IMR-90 (cell line): ENCODE data around the gene AUTS2. TPM values are rescaled to one million over a fixed set of nuclear protein-coding genes. Genes with fewer than 3 reads are reported as not detected.

Experiments used
- ATAC-seq: fragments of 200-7000 bp; cut with Tn5 transposase; 2 replicates; pipeline ENCODE4 v1.9.1; 2020; ENCODE audit warnings: low read depth, mild to moderate bottlenecking, moderate library complexity
- BruUV-seq: library from RNA; stranded (reverse); fragments of 400-500 nt; replicated peaks from 2 replicates; lab custom pipeline; 2021; lab: Mats Ljungman, UMichigan
- CTCF ChIA-PET: fragments of 300-600 bp; formaldehyde crosslinking; extraction: SDS; loops from one replicate; lab custom pipeline; 2021; ENCODE audit warnings: antibody characterized with exemption; lab: Yijun Ruan, JAX
- POLR2A ChIA-PET: fragments of 300-600 bp; sonication (Branson Sonifier 250); formaldehyde crosslinking; loops from one replicate; lab custom pipeline; 2022; ENCODE audit warnings: antibody characterized with exemption; ENCODE audit not compliant: unreplicated experiment; lab: Charles Lee
- DNase-seq: peaks from one replicate; pipeline ENCODE4 v3.0.0; 2013
- H2AFZ ChIP-seq: replicated peaks from 2 replicates; pipeline ENCODE3; 2013; ENCODE audit warnings: low read length, mild to moderate bottlenecking; ENCODE audit not compliant: poor library complexity
- H2AK5ac ChIP-seq: 2 replicates; pipeline ENCODE4 v1.6.1; 2013; ENCODE audit warnings: low read depth, low read length, inconsistent platforms
- H2AK9ac ChIP-seq: replicated peaks from 2 replicates; pipeline ENCODE3; 2013; ENCODE audit warnings: mild to moderate bottlenecking, low read depth, low read length, moderate library complexity; ENCODE audit not compliant: poor library complexity
- H2BK120ac ChIP-seq: 2 replicates; pipeline ENCODE4 v1.6.1; 2013; ENCODE audit warnings: low read depth, low read length, inconsistent platforms
- H2BK15ac ChIP-seq: 3 replicates; pipeline ENCODE4 v1.6.1; 2013; ENCODE audit warnings: low read depth, low read length, inconsistent platforms
- H2BK20ac ChIP-seq: 2 replicates; pipeline ENCODE4 v1.6.1; 2013; ENCODE audit warnings: low read depth, mild to moderate bottlenecking, inconsistent platforms, low read length, moderate library complexity
- H2BK5ac ChIP-seq: 2 replicates; pipeline ENCODE4 v1.6.1; 2013; ENCODE audit warnings: mild to moderate bottlenecking, low read depth, low read length, inconsistent platforms; ENCODE audit not compliant: poor library complexity, severe bottlenecking
- H3K14ac ChIP-seq: replicated peaks from 2 replicates; pipeline ENCODE4 v1.6.1; 2013; ENCODE audit warnings: low read depth, low read length, inconsistent platforms
- H3K18ac ChIP-seq: 2 replicates; pipeline ENCODE4 v1.6.1; 2013; ENCODE audit warnings: low read depth, low read length, control low read depth
- H3K23ac ChIP-seq: 2 replicates; pipeline ENCODE4 v1.6.1; 2013; ENCODE audit warnings: low read depth, low read length, inconsistent platforms
- H3K27ac ChIP-seq: 2 replicates; pipeline ENCODE4 v1.5.1; 2013; ENCODE audit warnings: mild to moderate bottlenecking, control low read depth, low read length; ENCODE audit not compliant: insufficient read depth
- H3K27me3 ChIP-seq: 2 replicates; pipeline ENCODE4 v1.6.1; 2013; ENCODE audit warnings: low read length; ENCODE audit not compliant: control insufficient read depth, insufficient read depth
- H3K36me3 ChIP-seq: 2 replicates; pipeline ENCODE4 v1.6.1; 2013; ENCODE audit warnings: low read length, mixed read lengths; ENCODE audit not compliant: control insufficient read depth, insufficient read depth
- H3K4ac ChIP-seq: 2 replicates; pipeline ENCODE4 v1.6.1; 2013; ENCODE audit warnings: low read depth, low read length, inconsistent platforms
- H3K4me1 ChIP-seq: 2 replicates; pipeline ENCODE4 v1.6.1; 2013; ENCODE audit warnings: low read length, mixed read lengths; ENCODE audit not compliant: control insufficient read depth, insufficient read depth
- H3K4me2 ChIP-seq: 2 replicates; pipeline ENCODE4 v1.6.1; 2013; ENCODE audit warnings: low read depth, mild to moderate bottlenecking, control low read depth, low read length, moderate library complexity
- H3K4me3 ChIP-seq: 2 replicates; pipeline ENCODE4 v1.5.1; 2013; ENCODE audit warnings: low read depth, mild to moderate bottlenecking, control low read depth, low read length, moderate library complexity; ENCODE audit not compliant: insufficient read depth
- H3K56ac ChIP-seq: 2 replicates; pipeline ENCODE4 v1.6.1; 2013; ENCODE audit warnings: low read length, inconsistent platforms; ENCODE audit not compliant: insufficient read depth; ENCODE audit errors: extremely low read depth
- H3K79me1 ChIP-seq, 2 experiments: 2 replicates each; pipeline ENCODE4 v1.6.1; 2013; ENCODE audit warnings: low read length in 2 of 2, inconsistent platforms in 1 of 2, low read depth in 1 of 2
- H3K9ac ChIP-seq: 2 replicates; pipeline ENCODE4 v1.6.1; 2013; ENCODE audit warnings: low read depth, low read length, control low read depth
- H3K9me1 ChIP-seq: 2 replicates; pipeline ENCODE4 v1.6.1; 2013; ENCODE audit warnings: low read length, inconsistent platforms; ENCODE audit not compliant: insufficient read depth
- H3K9me3 ChIP-seq: 2 replicates; pipeline ENCODE4 v1.6.1; 2013; ENCODE audit warnings: low read length; ENCODE audit not compliant: control insufficient read depth, insufficient read depth
- H4K20me1 ChIP-seq: 2 replicates; pipeline ENCODE4 v1.6.1; 2013; ENCODE audit warnings: low read length, inconsistent platforms; ENCODE audit not compliant: insufficient read depth
- H4K5ac ChIP-seq: 2 replicates; pipeline ENCODE4 v1.6.1; 2013; ENCODE audit warnings: mild to moderate bottlenecking, low read depth, low read length, control low read depth
- H4K8ac ChIP-seq, 2 experiments: 2 replicates each; pipeline ENCODE4 v1.6.1; 2013; ENCODE audit warnings: low read depth in 2 of 2, low read length in 2 of 2, control low read depth in 1 of 2, inconsistent platforms in 1 of 2
- H4K91ac ChIP-seq: 2 replicates; pipeline ENCODE4 v1.6.1; 2013; ENCODE audit warnings: low read depth, low read length, inconsistent platforms; ENCODE audit not compliant: insufficient read depth
- BHLHE40 ChIP-seq: fragments of 150-350 bp; IDR thresholded peaks from 2 replicates; pipeline ENCODE4 v1.6.1; 2016; ENCODE audit warnings: mild to moderate bottlenecking, low read depth, low read length
- CEBPB ChIP-seq: IDR thresholded peaks from 2 replicates; pipeline ENCODE4 v1.6.1; 2012; ENCODE audit warnings: low read depth, low read length, improper control_type of control experiment
- CHD1 ChIP-seq: IDR thresholded peaks from 2 replicates; pipeline ENCODE4 v1.6.1; 2012; ENCODE audit warnings: low read depth, low read length, improper control_type of control experiment
- CTCF ChIP-seq: conservative IDR thresholded peaks from 2 replicates; pipeline ENCODE4 v1.5.1; 2012; ENCODE audit warnings: mild to moderate bottlenecking, low read depth, low read length, improper control_type of control experiment
- FOS ChIP-seq: fragments of 150-350 bp; IDR thresholded peaks from 2 replicates; pipeline ENCODE4 v1.6.1; 2016; ENCODE audit warnings: low read depth, low read length
- MAFK ChIP-seq: IDR thresholded peaks from 2 replicates; pipeline ENCODE4 v1.6.1; 2012; ENCODE audit warnings: low read depth, low read length, improper control_type of control experiment
- MAZ ChIP-seq: IDR thresholded peaks from 2 replicates; pipeline ENCODE4 v1.6.1; 2012; ENCODE audit warnings: low read depth, mild to moderate bottlenecking, low read length, improper control_type of control experiment, moderate library complexity, borderline replicate concordance
- MXI1 ChIP-seq: IDR thresholded peaks from 2 replicates; pipeline ENCODE4 v1.6.1; 2012; ENCODE audit warnings: low read depth, mild to moderate bottlenecking, low read length, moderate library complexity, borderline replicate concordance
- NFE2L2 ChIP-seq: fragments of 150-350 bp; IDR thresholded peaks from 2 replicates; pipeline ENCODE4 v1.6.1; 2016; ENCODE audit warnings: low read depth, mild to moderate bottlenecking, low read length
- POLR2A ChIP-seq: IDR thresholded peaks from 2 replicates; pipeline ENCODE4 v1.6.1; 2012; ENCODE audit warnings: mild to moderate bottlenecking, low read depth, low read length
- RAD21 ChIP-seq: IDR thresholded peaks from 2 replicates; pipeline ENCODE4 v1.6.1; 2012; ENCODE audit warnings: low read length, improper control_type of control experiment
- RCOR1 ChIP-seq: IDR thresholded peaks from 2 replicates; pipeline ENCODE4 v1.6.1; 2012; ENCODE audit warnings: mild to moderate bottlenecking, low read length, improper control_type of control experiment; ENCODE audit not compliant: insufficient replicate concordance
- RFX5 ChIP-seq: IDR thresholded peaks from 2 replicates; pipeline ENCODE4 v1.8.0; 2012; ENCODE audit warnings: low read depth, mild to moderate bottlenecking, low read length, moderate library complexity
- SMC3 ChIP-seq: fragments of 150-350 bp; IDR thresholded peaks from 2 replicates; pipeline ENCODE4 v1.6.1; 2016; ENCODE audit warnings: low read depth, mild to moderate bottlenecking, antibody characterized with exemption, low read length, moderate library complexity
- whole genome bisulfite sequencing, 2 experiments: methylation state at CpG; one replicate each; pipeline versions ENCODE4 v1.1.5 to v1.1.7; 2013; ENCODE audit warnings: missing lambda C conversion rate in 2 of 2; ENCODE audit not compliant: insufficient read length in 1 of 2; ENCODE audit errors: extremely low coverage in 2 of 2; 5-methylcytosine and 5-hydroxymethylcytosine counted together
- dilution Hi-C: fragments of 300-500 bp; cut with HindIII; formaldehyde crosslinking; loops from one replicate; pipeline ENCODE4 v1.14.3; 2018; ENCODE audit warnings: low sequenced_read_pairs; ENCODE audit not compliant: unreplicated experiment
- in situ Hi-C: fragments of 300-500 bp; cut with MboI; formaldehyde crosslinking; loops from 3 replicates; pipeline ENCODE4 v1.14.3; 2019; ENCODE audit warnings: low sequenced_read_pairs, inconsistent platforms, mixed read lengths
- intact Hi-C: fragments of 100-400 bp; cut with micrococcal nuclease; formaldehyde crosslinking; loops from 2 replicates; pipeline ENCODE4 v1.10.0; 2022
- polyA plus RNA-seq, 3 experiments: library from polyadenylated mRNA; depleted of rRNA; stranded (reverse); fragments of >200 nt; gene quantifications; 2 replicates each; pipeline ENCODE4 v1.2.3, GENCODE V29; 2012; ENCODE audit warnings: low replicate concordance in 1 of 3
- total RNA-seq: library from RNA; depleted of rRNA; stranded (reverse); fragments of >200 nt; gene quantifications from 2 replicates; pipeline ENCODE4 v1.2.3, GENCODE V29; 2012
- TF ChIP-seq, protein P1 (sequence below): fragments of 150-350 bp; IDR thresholded peaks from 2 replicates; pipeline ENCODE4 v1.6.1; 2016; ENCODE audit warnings: low read depth, mild to moderate bottlenecking, low read length, moderate library complexity, borderline replicate concordance
- TF ChIP-seq, protein P2 (sequence below): fragments of 150-350 bp; IDR thresholded peaks from 2 replicates; pipeline ENCODE4 v1.6.1; 2017; ENCODE audit warnings: mild to moderate bottlenecking, antibody characterized with exemption, low read length, low read depth

AUTS2 gene
- total and polyA plus RNA-seq, 2 of the 4 experiments (the other 2 are of a cell fraction) = 0.90 to 3.0 TPM

DNA sequence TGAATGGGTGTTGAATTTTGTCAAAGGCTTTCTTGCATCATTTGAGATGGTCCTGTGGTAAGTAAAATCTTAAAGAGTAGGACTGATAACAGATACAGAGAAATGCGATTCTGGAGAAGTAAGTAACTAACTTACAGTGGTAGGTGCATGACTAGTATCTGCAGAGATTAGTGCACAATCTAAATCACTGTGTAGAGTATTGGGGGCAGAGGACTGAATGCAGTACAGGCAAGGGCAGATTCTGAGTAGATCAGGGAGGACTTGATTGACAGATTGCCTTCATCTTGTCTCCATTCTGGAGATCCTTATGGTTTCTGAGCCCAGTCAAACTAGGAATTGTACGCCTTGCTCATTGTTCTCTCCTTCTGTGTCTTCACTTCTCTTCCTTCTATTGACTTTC lies 736.0 kb downstream of the AUTS2 start:
- no peak overlapping the region for H3K23ac ChIP-seq
- CTCF ChIA-PET = no interaction called here
- H4K8ac ChIP-seq = no peak overlapping the region
- no peak overlapping the region for H3K4me3 ChIP-seq
- no peak overlapping the region for H2AFZ ChIP-seq
- H3K27me3 ChIP-seq = no peaks in the 10 kb centered on the region
- no peak overlapping the region for H2BK20ac ChIP-seq
- no peak overlapping the region for H3K18ac ChIP-seq
- no TSS peak for BruUV-seq
- no peak overlapping the region for H3K9ac ChIP-seq
- no peaks in the 10 kb centered on the region for H4K20me1 ChIP-seq
- H3K9me3 ChIP-seq = no peaks in the 10 kb centered on the region
- H3K4ac ChIP-seq = no peak overlapping the region
- H3K4me1 ChIP-seq = no peaks in the 10 kb centered on the region
- no peak overlapping the region for H2AK9ac ChIP-seq
- no peak overlapping the region for H3K27ac ChIP-seq
- H2BK5ac ChIP-seq = no peak overlapping the region
- H3K9me1 ChIP-seq = no peaks in the 10 kb centered on the region
- H3K56ac ChIP-seq = no peak overlapping the region
- intact Hi-C loops = no loop called here
- H4K5ac ChIP-seq = no peak overlapping the region
- ATAC-seq (no peak), DNase-seq (no peak)
- POLR2A ChIA-PET = no interaction called here
- no peak overlapping the region for H2BK120ac ChIP-seq
- H3K14ac ChIP-seq = no peak overlapping the region
- dilution Hi-C loops = no loop called here
- no peak overlapping the region for H3K4me2 ChIP-seq
- no peak overlapping the region for H2AK5ac ChIP-seq
- TF ChIP-seq BHLHE40 (no peak), RCOR1 (no peak), CTCF (no peak), NFE2L2 (no peak), POLR2A (no peak), CHD1 (no peak), MXI1 (no peak), SMC3 (no peak), RAD21 (no peak), CEBPB (no peak), MAZ (no peak), FOS (no peak), MAFK (no peak), RFX5 (no peak)
- TF ChIP-seq, protein P1, sequence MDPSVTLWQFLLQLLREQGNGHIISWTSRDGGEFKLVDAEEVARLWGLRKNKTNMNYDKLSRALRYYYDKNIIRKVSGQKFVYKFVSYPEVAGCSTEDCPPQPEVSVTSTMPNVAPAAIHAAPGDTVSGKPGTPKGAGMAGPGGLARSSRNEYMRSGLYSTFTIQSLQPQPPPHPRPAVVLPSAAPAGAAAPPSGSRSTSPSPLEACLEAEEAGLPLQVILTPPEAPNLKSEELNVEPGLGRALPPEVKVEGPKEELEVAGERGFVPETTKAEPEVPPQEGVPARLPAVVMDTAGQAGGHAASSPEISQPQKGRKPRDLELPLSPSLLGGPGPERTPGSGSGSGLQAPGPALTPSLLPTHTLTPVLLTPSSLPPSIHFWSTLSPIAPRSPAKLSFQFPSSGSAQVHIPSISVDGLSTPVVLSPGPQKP = no peak
- TF ChIP-seq, protein P2, sequence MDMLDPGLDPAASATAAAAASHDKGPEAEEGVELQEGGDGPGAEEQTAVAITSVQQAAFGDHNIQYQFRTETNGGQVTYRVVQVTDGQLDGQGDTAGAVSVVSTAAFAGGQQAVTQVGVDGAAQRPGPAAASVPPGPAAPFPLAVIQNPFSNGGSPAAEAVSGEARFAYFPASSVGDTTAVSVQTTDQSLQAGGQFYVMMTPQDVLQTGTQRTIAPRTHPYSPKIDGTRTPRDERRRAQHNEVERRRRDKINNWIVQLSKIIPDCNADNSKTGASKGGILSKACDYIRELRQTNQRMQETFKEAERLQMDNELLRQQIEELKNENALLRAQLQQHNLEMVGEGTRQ = no peak
- in situ Hi-C loops = no loop called here
- H3K79me1 ChIP-seq = no peaks in the 10 kb centered on the region
- H4K91ac ChIP-seq = no peak overlapping the region
- H3K36me3 ChIP-seq = no peaks in the 10 kb centered on the region
- H2BK15ac ChIP-seq = no peak overlapping the region
- WGBS, 2 experiments = no CpG with 5 or more reads among the region's 2 CpGs
